GM15510 (cell line): ENCODE measurements around the gene RTP5.
A peak's percentile ranks its signal among the peaks of the same experiment; 100 is the strongest.

Experiments
- POLR2A ChIP-seq: IDR thresholded peaks from 3 replicates; pipeline ENCODE4 v1.6.1; 2011; ENCODE audit warnings: borderline replicate concordance; ENCODE audit not compliant: insufficient read length; ENCODE audit errors: extremely low read depth

Gene RTP5

DNA sequence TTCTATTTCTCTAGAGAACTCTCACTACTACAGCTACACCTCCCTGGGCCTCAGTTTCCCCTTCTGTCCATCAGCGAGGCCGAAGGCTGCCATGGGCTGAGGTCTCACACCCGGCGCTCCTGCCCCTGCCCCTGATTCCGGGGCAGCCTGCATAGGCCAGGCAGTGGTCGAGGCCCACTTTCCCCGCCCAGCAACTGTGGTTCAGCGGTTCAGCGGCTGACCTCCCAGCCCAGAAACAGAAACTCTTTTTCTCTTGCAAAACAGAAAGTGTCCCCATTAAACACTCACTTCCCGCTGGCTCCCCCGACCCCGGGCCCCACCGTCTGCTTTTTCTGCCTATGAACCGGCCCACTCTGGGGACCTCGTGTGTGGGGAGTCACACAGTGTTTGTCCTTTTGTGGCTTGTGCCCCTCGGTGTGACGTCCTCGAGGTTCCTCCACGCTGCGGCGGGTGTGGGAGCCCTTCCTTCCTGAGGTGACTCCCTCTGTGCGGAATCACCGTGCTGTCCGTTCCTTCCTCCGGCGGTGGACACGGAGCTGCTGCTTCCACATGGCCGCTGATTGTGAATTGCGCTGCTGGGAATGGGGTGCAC lies 26.8 kb upstream of the RTP5 start:
- TF ChIP-seq POLR2A: no peak

- TF ChIP-seq POLR2A: no peak
Measured at GRCh38 chr2:241843321-241844065, 26.0 kb upstream of the RTP5 start.

GRCh38 chr2:241844066-241844728 lies 25.3 kb upstream of the RTP5 start:
- peak; percentile 41 for TF ChIP-seq POLR2A

DNA sequence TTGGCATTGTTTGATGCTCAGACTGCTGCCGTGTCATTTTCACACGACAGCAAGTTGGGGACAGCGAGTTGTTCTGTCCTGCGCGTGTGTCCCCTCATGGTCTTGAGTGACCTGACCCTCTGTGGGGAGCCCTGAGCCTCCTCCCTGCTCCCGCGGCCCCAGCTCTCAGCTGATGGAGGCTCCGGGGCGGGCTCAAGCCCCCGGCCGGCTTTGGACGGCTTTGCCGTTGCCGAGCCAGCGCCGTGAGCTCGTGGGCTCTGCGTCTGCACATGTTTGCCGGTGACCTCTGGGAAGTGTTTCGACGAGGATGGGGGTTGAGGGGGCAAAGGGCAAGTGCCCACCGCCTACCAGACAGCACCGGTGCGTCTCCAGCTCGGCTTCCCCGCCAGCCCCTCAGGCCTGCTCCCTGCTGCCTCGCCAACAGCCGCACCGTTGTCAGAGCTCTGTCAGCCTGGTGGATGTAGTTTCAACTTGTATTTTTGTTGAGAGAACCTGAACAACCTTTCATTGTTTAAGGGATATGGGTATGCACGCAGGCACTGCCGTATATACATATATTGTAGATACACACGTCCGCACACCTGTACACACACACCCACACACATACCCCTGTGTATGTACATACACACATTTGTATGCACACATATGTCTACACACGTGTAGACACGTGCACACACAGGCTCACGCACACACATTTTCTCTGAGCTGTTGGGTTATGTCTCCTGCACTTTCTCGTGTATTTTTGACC lies 24.5 kb upstream of the RTP5 start:
- TF ChIP-seq POLR2A: no peak

GRCh38 chr2:241846406-241846805 lies 23.1 kb upstream of the RTP5 start:
- no peak for TF ChIP-seq POLR2A

DNA sequence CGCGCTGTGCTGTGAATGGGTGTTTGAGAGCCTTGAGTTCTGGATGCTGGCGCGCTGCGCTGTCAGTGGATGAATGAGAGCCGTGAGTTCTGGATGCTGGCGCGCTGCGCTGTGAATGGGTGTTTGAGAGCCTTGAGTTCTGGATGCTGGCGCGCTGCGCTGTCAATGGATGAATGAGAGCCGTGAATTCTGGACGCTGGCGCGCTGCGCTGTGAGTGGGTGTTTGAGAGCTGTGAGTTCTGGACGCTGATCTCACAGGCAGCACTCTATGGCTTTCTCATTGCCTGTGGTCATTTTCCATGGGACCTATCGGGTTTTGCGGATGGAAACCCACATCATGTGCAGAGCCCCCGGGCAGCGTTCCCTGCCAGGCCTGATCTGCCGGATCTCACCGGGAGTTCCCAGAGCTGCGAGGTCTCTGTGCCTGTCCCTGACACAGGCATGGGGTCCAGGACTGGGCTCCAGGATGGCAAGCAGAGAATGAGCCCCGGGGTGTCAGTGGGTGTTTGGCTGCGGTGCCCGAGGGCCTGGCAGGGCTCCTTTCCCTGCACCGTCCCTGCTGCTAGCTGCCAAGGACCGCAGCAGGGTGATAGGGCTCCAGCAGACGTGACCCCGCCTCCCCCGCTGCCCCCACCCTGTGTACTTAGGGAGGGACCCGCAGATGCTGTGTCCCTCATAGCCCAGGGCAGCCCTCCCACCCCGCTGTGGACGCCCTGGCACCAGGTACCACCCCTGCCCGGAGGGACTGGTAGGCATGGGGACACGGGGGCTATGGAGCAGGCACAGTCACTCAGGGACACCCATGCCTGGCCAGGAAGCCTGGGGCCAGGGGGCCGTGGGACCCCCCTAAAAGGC lies 20.5 kb upstream of the RTP5 start:
- no peak for TF ChIP-seq POLR2A

GRCh38 chr2:241849616-241850543 lies 19.6 kb upstream of the RTP5 start:
- TF ChIP-seq POLR2A: no peak

- no peak for TF ChIP-seq POLR2A
Measured at GRCh38 chr2:241850544-241851324, 18.8 kb upstream of the RTP5 start.

GRCh38 chr2:241851325-241852115 lies 18.0 kb upstream of the RTP5 start:
- TF ChIP-seq POLR2A: no peak

DNA sequence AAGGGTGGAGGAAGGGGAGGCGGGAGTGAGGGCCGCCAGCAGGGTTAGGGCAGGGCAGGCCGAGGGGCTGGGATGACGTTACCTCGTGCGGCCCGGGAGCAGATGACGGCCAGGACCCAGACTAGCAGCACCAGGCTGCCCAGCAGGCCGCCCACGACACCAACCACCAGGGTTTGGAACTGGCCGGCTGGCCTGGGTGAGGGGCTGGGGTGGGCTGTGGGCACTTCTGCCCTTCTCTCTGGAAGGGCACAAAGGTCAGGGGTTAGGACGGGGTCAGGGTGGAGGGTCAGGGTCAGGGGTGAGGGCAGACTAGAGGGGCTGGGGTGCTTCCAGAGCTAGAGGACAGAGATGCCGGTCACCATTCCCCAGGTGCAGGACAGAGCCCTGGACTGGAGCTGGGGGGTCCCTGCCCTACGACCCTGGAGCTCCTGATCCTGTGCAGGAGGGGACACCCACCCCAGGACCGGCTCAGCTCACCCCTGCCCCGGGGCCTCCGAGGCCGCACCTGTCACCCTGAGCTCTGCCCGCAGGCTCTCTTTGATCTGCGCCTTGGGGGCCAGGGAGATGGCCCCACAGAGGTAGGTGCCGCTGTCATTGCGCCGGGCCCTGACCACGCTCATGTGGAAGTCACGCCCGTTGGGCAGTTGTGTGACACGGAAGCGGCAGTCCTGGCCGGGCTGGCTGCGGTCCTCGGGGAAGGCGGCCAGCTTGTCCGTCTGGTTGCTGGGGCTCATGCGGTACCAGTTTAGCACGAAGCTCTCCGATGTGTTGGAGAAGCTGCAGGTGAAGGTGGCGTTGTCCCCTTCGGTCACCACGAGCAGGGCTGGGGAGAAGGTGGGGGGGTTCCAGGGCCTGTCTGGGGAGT lies 17.2 kb upstream of the RTP5 start:
- no peak for TF ChIP-seq POLR2A
